Heart left ventricle (tissue), 16 donors: ENCODE measurements around the gene GATAD2B. TPM values are rescaled to one million over a fixed set of nuclear protein-coding genes. Genes with fewer than 3 reads are reported as not detected.

Source experiments
- ATAC-seq, 4 donors: fragments of 200-7000 bp; cut with Tn5 transposase; one replicate each; pipeline ENCODE4 v1.9.1; 2020 to 2022; ENCODE audit warnings: moderate library complexity in 4 of 4, mild to moderate bottlenecking in 3 of 4, moderate number of reproducible peaks in 1 of 4
- DNase-seq, 5 donors: peaks; one replicate each; pipeline ENCODE4 v3.0.0-alpha.2; 2020
- H3K27ac ChIP-seq, 12 donors: fragments of 200-600 bp; sonication (generic) in 4 of 12; one replicate each; pipeline versions ENCODE4 v1.5.0 to v1.8.0; 2016 to 2022; ENCODE audit warnings: mild to moderate bottlenecking in 2 of 12
- H3K27me3 ChIP-seq, 9 donors: fragments of 200-600 bp; sonication (generic) in 2 of 9; one replicate each; pipeline versions ENCODE4 v1.5.1 to v1.8.0; 2016 to 2022; ENCODE audit warnings: mild to moderate bottlenecking in 3 of 9
- H3K36me3 ChIP-seq, 9 donors: fragments of 200-600 bp; sonication (generic) in 2 of 9; one replicate each; pipeline versions ENCODE4 v1.5.0 to v1.8.0; 2018 to 2022; ENCODE audit warnings: mild to moderate bottlenecking in 2 of 9
- H3K4me1 ChIP-seq, 12 donors: fragments of 200-600 bp; sonication (generic) in 4 of 12; one replicate each; pipeline versions ENCODE4 v1.5.0 to v1.8.0; 2016 to 2022; ENCODE audit warnings: mild to moderate bottlenecking in 3 of 12
- H3K4me3 ChIP-seq, 12 donors: fragments of 200-600 bp; sonication (generic) in 4 of 12; one replicate each; pipeline versions ENCODE4 v1.5.0 to v1.8.0; 2017 to 2022; ENCODE audit warnings: mild to moderate bottlenecking in 9 of 12, moderate library complexity in 4 of 12
- H3K9me3 ChIP-seq, 12 donors: fragments of 200-600 bp; sonication (generic) in 4 of 12; one replicate each; pipeline versions ENCODE4 v1.5.0 to v1.8.0; 2016 to 2022; ENCODE audit warnings: mild to moderate bottlenecking in 1 of 12
- POLR2A ChIP-seq, 2 donors: fragments of 450-650 bp; IDR thresholded peaks; one replicate each; pipeline ENCODE4 v1.6.1; 2017; ENCODE audit warnings: antibody characterized with exemption in 2 of 2, mild to moderate bottlenecking in 2 of 2, moderate library complexity in 2 of 2
- WGBS, 4 donors: extraction: QIAGEN DNeasy Blood & Tissue Kit in 2 of 4; methylation state at CpG; one replicate each; pipeline versions ENCODE4 v1.1.5 to v1.1.7; 2013 to 2018; 5-methylcytosine and 5-hydroxymethylcytosine counted together
- intact Hi-C, 10 donors: fragments of 100-400 bp; cut with DNase I; formaldehyde crosslinking; loops; one replicate each; pipeline versions ENCODE4 v1.11.1 to v1.14.2; 2022
- polyA plus RNA-seq, 2 donors: library from polyadenylated mRNA; stranded (reverse); fragments of 200-250 nt; gene quantifications; one replicate each; pipeline ENCODE4 v1.2.3, GENCODE V29; 2013
- total RNA-seq, 9 donors: library from RNA; depleted of rRNA in 2 of 9; stranded (reverse); fragments of >200 nt in 2 of 9; fragmentation: NEBNext Ultra II Directional in 3 of 9; extraction: Animal tissue kit (Norgen Biotek cat#: 25700) in 3 of 9; gene quantifications; one replicate each; pipeline versions ENCODE4 v1.1.0 to v1.2.4, GENCODE V29; 2016 to 2023
- TF ChIP-seq, protein P1 (sequence below), 12 donors: fragments of 200-600 bp; sonication (generic) in 4 of 12; IDR thresholded peaks; one replicate each; pipeline versions ENCODE4 v1.5.0 to v1.8.0; 2018 to 2022; ENCODE audit warnings: antibody characterized with exemption in 12 of 12, mild to moderate bottlenecking in 5 of 12
- donor health status: ischemic (EF 13 %, LVEDD 7.1; RV severe dilation, severe dysfunction).
- donor health status: healthy with polysubstance abuse.
- donor health status: DM: no; HTN: yes; CAD: no.
- donor health status: DM: no; HTN: no; CAD: no.
- donor health status: ischemic (EF 25% LVEDD 6.9; RV normal size, moderate dysfunction).
- donor health status: ischemic (EF 25% LVEDD 5.7; RV mildly dilated, moderate dysfunction).
- donor health status: healthy.
- donor health status: DM: yes; HTN: yes; CAD: no.
- donor health status: ischemic (EF 35%, LVEDD 5.7; RV mildly dilated, moderate dysfunction).
- donor health status: nonischemic (EF 11% LVEDD 7.7; RV severe dilation, severe dysfunction).
- donor health status: DM: yes; HTN: yes; CAD: no.
- donor health status: PGD.
- donor health status: ischemic (EF 29% LVEDD 5.4; RV normal size, mild dysfunction).
- donor health status: nonischemic (EF 23%, LVEDD 6.1; RV moderate dilation, normal function).

Gene GATAD2B
- total and polyA plus RNA-seq, 11 donors: 5.6 to 53.9 (median 34.5) TPM

DNA sequence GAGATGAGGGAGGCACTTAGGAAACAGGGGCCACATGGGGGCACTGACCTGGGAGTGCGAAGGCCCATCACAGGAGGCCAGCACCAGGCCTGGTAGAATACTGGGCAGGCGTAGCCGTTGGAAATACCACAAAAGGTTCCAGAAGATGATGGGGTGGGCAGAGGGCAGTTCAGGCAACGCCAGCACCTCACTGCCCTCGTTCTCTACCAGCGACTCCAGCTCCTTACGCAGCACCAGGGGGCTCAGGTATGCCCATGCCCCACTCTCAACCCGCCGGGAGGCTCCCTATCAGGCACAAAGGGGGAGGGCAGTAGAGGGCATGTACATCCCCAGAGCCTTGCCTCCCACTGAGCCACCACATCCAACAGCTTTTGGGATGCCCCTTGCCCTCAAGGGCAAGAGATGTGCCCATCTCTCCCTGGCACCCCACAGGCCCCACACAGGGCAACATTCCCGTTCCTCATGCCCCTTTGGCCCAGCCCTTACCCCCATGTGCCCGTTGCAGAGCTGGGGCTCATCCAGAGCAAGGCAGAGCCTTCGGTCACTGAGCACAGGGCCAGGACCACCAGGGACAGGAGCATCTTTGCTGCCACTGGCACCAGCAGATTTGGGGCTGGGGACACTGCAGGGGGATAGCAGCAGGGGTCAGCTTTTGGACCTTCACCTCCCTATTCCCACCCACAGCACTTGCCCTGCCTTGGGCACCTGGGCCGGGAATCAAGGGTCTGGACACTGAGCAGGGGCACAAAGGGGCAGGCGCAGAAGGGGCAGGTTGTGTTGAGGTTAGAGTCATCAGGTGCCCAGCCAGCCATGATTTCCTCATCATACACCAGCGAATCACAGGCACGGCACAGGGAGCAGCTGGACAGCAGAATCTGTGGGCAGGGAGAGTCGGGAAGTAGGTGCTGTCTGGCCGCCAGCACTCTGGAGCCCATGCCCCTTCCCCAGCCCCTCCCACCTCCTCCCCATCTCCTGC is 9.7 kb upstream of the GATAD2B start:
- ATAC-seq: no peak
- no peak for DNase-seq
- 94 to 96% (median 94%) methylated on average over 12 to 18 of the region's 18 CpGs for WGBS, 4 donors

GRCh38 chr1:153929981-153930948 is 7.5 kb upstream of the GATAD2B start:
- Histone ChIP-seq H3K36me3 (peaks cover 0 to 62% (median 55%) of the 10 kb centered on the region in 9 donors), H3K9me3 (no peaks in the 10 kb centered on the region), H3K4me3 (no peak overlapping the region), H3K4me1 (peaks cover 0 to 12% (median 1%) of the 10 kb centered on the region in 12 donors), H3K27ac (no peak overlapping the region), H3K27me3 (no peaks in the 10 kb centered on the region)
- ATAC-seq (no peak), DNase-seq (no peak)
- intact Hi-C loops: loop anchor here in 2 of 10 donors (10.0 kb wide), 2 partner anchors 105 to 255 kb away; partner anchors contain the start of genes ILF2 (in 1 of the 2) and NPR1 (in 1 of the 2)
- 84 to 86% (median 85%) methylated on average over 13 to 14 of the region's 14 CpGs for WGBS, 4 donors
- TF ChIP-seq, protein P1, sequence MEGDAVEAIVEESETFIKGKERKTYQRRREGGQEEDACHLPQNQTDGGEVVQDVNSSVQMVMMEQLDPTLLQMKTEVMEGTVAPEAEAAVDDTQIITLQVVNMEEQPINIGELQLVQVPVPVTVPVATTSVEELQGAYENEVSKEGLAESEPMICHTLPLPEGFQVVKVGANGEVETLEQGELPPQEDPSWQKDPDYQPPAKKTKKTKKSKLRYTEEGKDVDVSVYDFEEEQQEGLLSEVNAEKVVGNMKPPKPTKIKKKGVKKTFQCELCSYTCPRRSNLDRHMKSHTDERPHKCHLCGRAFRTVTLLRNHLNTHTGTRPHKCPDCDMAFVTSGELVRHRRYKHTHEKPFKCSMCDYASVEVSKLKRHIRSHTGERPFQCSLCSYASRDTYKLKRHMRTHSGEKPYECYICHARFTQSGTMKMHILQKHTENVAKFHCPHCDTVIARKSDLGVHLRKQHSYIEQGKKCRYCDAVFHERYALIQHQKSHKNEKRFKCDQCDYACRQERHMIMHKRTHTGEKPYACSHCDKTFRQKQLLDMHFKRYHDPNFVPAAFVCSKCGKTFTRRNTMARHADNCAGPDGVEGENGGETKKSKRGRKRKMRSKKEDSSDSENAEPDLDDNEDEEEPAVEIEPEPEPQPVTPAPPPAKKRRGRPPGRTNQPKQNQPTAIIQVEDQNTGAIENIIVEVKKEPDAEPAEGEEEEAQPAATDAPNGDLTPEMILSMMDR (IDR thresholded peaks at IDR 0.05): no peak
- TF ChIP-seq POLR2A (IDR thresholded peaks at IDR 0.05): no peak

More for the DNA sequence above, 9.7 kb upstream of the GATAD2B start:
- intact Hi-C loops: loop anchor here in 1 of 10 donors (1.0 kb wide), 1 partner anchor 12 kb away; no protein-coding TSS in a partner anchor
- no peak overlapping the region for H3K27ac ChIP-seq
- H3K36me3 ChIP-seq: peaks cover 0 to 83% (median 77%) of the 10 kb centered on the region in 9 donors
- no peak overlapping the region for H3K4me3 ChIP-seq
- TF ChIP-seq, protein P1 (IDR thresholded peaks at IDR 0.05): no peak
- TF ChIP-seq POLR2A (IDR thresholded peaks at IDR 0.05): no peak
- H3K4me1 ChIP-seq: peaks cover 0 to 12% (median 1%) of the 10 kb centered on the region in 12 donors
- H3K27me3 ChIP-seq: no peaks in the 10 kb centered on the region
- H3K9me3 ChIP-seq: no peaks in the 10 kb centered on the region

- no peak for TF ChIP-seq POLR2A (IDR thresholded peaks at IDR 0.05)
- TF ChIP-seq, protein P1 (IDR thresholded peaks at IDR 0.05): no peak
- H3K27ac ChIP-seq: peak overlapping the region in 4 of 12 donors; percentile 21 to 42 (median 34)
- peaks cover 0 to 12% (median 1%) of the 10 kb centered on the region in 12 donors for H3K4me1 ChIP-seq
- WGBS, 4 donors: 84 to 91% (median 90%) methylated on average over 5 of the region's 5 CpGs
- no peak overlapping the region for H3K4me3 ChIP-seq
- ATAC-seq: no peak
- no peak for DNase-seq
- intact Hi-C loops: loop anchor here in 2 of 10 donors (10.0 kb wide), 2 partner anchors 105 to 255 kb away; partner anchors contain the start of genes ILF2 (in 1 of the 2) and NPR1 (in 1 of the 2)
- no peaks in the 10 kb centered on the region for H3K9me3 ChIP-seq
- H3K27me3 ChIP-seq: no peaks in the 10 kb centered on the region
- peaks cover 0 to 53% (median 48%) of the 10 kb centered on the region in 9 donors for H3K36me3 ChIP-seq
These were observed 6.7 kb upstream of the GATAD2B start for GRCh38 chr1:153929426-153929825.
